Muscle of back (tissue), 13 donors: ENCODE results near the gene NSF. TPM values are rescaled to one million over a fixed set of nuclear protein-coding genes. Genes with fewer than 3 reads are reported as not detected.
"Not testable (repeated sequence)": the region's sequence is repeated elsewhere in the genome, so short reads cannot be mapped to it uniquely, and the experiment has no call there.

Experiments used
- DNase-seq, 3 donors: peaks; one replicate each; pipeline versions ENCODE4 v3.0.0 to v3.0.0-alpha.2; 2013
- long read RNA-seq, 9 donors: transcript quantifications; one replicate each; lab custom pipeline, GENCODE V29; 2026
- polyA plus RNA-seq, 10 donors: library from polyadenylated mRNA; unstranded; fragments of 120-200 nt; gene quantifications; one replicate each; pipeline ENCODE4 v1.2.1, GENCODE V29; 2013; ENCODE audit not compliant: insufficient read length in 10 of 10

Gene NSF
- 10 to 100 TPM; 19.7 to 27.7 (median 21.1) TPM for polyA plus RNA-seq
- long read RNA-seq, donor 1, partial matches to known transcripts, result 0 of 1 reads
- long read RNA-seq, donor 1, other reads (novel, unspliced or antisense), result 0 of 1 reads
- long read RNA-seq, donor 2, result 0 reads
- long read RNA-seq, donor 3, result 0 reads
- long read RNA-seq, donor 4, result 0 reads
- long read RNA-seq, donor 5, partial matches to known transcripts, result 0 of 2 reads
- long read RNA-seq, donor 5, other reads (novel, unspliced or antisense), result 0 of 2 reads
- long read RNA-seq, donor 6, partial matches to known transcripts, result 0 of 5 reads
- long read RNA-seq, donor 6, other reads (novel, unspliced or antisense), result 0 of 5 reads
- long read RNA-seq, donor 7, partial matches to known transcripts, result 5 of 7 reads
- long read RNA-seq, donor 7, other reads (novel, unspliced or antisense), result 0 of 7 reads
- long read RNA-seq, donor 8, partial matches to known transcripts, result 0 of 1 reads
- long read RNA-seq, donor 8, other reads (novel, unspliced or antisense), result 0 of 1 reads
- long read RNA-seq, donor 9, partial matches to known transcripts, result 0 of 1 reads
- long read RNA-seq, donor 9, other reads (novel, unspliced or antisense), result 0 of 1 reads

- DNase-seq, result not testable (repeated sequence)
Observed at GRCh38 chr17:46590157-46591146, at the start of gene NSF. Gene NSF, plus strand, starts transcription at chr17:46590669. Its CDS starts 107 bp downstream, at chr17:46590776.

GRCh38 chr17:46548607-46549006, 41.9 kb upstream of the NSF start:
- DNase-seq, result not testable (repeated sequence)

- not testable (repeated sequence) for DNase-seq
Observed at GRCh38 chr17:46559155-46559554, 31.3 kb upstream of the NSF start.

GRCh38 chr17:46560048-46560447, 30.4 kb upstream of the NSF start:
- DNase-seq, result not testable (repeated sequence)

- DNase-seq, result not testable (repeated sequence)
Observed at GRCh38 chr17:46566284-46566683, 24.2 kb upstream of the NSF start.

- not testable (repeated sequence) for DNase-seq
Observed at GRCh38 chr17:46566980-46567379, 23.5 kb upstream of the NSF start.

GRCh38 chr17:46571796-46572195, 18.7 kb upstream of the NSF start:
- not testable (repeated sequence) for DNase-seq

- not testable (repeated sequence) for DNase-seq
Observed at GRCh38 chr17:46579083-46580075, 11.1 kb upstream of the NSF start, which contains the start of gene ARL17A. Gene ARL17A, minus strand, starts transcription at chr17:46579691. Its CDS starts 3,369 bp downstream, at chr17:46576322.

GRCh38 chr17:46580082-46580481, 10.4 kb upstream of the NSF start:
- not testable (repeated sequence) for DNase-seq

GRCh38 chr17:46585444-46585843, 5.0 kb upstream of the NSF start:
- not testable (repeated sequence) for DNase-seq

- not testable (repeated sequence) for DNase-seq
Observed at GRCh38 chr17:46591332-46591731, 863 bp downstream of the NSF start.

- DNase-seq, result not testable (repeated sequence)
Observed at GRCh38 chr17:46598344-46598931, 8.0 kb downstream of the NSF start.

- DNase-seq, result not testable (repeated sequence)
Observed at GRCh38 chr17:46600767-46601166, 10.3 kb downstream of the NSF start.

- not testable (repeated sequence) for DNase-seq
Observed at GRCh38 chr17:46603125-46603524, 12.7 kb downstream of the NSF start.

GRCh38 chr17:46611304-46611703, 20.8 kb downstream of the NSF start:
- not testable (repeated sequence) for DNase-seq

GRCh38 chr17:46613876-46614275, 23.4 kb downstream of the NSF start:
- DNase-seq, result not testable (repeated sequence)

GRCh38 chr17:46617121-46617520, 26.7 kb downstream of the NSF start:
- not testable (repeated sequence) for DNase-seq

- not testable (repeated sequence) for DNase-seq
Observed at GRCh38 chr17:46618975-46619374, 28.5 kb downstream of the NSF start.

- not testable (repeated sequence) for DNase-seq
Observed at GRCh38 chr17:46623790-46624189, 33.3 kb downstream of the NSF start.

- DNase-seq, result not testable (repeated sequence)
Observed at GRCh38 chr17:46624726-46625125, 34.3 kb downstream of the NSF start.
